ENCODE data around the gene CLBA1.

DNA sequence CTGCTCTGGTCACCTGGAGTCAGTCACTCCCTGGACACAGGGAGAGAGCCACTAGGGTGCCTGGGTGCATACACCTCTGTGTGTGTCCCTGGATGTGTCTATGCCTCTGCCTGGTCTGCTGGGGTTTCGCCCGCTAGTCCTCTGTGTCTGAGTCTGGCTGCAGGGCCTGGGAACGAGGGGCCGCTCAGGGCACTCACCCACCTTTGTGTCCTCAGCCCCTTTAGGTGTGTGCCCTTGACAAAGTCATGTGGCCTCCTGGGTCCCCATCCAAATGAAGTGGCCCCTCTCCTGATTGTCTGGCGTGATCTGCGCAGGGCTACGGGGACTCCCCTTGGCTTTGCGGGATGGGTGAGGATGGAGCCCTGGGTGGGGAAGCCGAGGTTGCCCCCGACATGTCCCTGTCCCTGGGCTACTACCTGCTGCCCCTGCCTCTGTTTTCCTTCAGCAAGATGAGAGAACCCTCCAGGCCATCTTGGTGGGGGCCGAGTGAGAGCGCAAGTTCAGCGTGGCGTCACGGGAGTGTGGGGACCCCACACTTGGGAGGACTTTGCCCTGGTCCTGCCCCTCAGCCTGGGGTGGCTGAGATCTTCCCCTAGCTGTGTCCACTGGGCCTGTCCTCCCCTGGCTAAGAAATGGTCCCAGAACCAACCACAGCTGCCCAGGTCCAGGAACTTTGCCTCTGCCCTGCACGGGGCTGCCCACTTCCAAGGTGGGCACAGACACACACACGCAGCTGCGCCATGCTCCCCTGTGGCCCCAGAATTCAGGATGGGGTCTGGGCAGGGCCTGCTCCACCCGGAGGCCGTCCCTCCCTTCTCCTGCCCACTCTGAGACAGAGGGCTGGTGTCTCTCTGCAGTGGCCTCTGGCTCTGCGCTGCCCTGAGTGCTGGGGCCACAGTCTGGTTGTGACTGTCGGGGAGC lies 4.7 kb upstream of the CLBA1 start:
- TF ChIP-seq, protein P1, sequence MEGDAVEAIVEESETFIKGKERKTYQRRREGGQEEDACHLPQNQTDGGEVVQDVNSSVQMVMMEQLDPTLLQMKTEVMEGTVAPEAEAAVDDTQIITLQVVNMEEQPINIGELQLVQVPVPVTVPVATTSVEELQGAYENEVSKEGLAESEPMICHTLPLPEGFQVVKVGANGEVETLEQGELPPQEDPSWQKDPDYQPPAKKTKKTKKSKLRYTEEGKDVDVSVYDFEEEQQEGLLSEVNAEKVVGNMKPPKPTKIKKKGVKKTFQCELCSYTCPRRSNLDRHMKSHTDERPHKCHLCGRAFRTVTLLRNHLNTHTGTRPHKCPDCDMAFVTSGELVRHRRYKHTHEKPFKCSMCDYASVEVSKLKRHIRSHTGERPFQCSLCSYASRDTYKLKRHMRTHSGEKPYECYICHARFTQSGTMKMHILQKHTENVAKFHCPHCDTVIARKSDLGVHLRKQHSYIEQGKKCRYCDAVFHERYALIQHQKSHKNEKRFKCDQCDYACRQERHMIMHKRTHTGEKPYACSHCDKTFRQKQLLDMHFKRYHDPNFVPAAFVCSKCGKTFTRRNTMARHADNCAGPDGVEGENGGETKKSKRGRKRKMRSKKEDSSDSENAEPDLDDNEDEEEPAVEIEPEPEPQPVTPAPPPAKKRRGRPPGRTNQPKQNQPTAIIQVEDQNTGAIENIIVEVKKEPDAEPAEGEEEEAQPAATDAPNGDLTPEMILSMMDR (IDR thresholded peaks at IDR 0.05) = no peak
- TF ChIP-seq EZH2 (IDR thresholded peaks at IDR 0.05; ENCODE audit: borderline replicate concordance, insufficient read depth, low read depth, low read length, poor library complexity, severe bottlenecking) = no peak

Data from B cell (primary cell).